Common myeloid progenitor, CD34-positive (primary cell): ENCODE results near the gene PHIP.

Source experiments
- CTCF ChIA-PET: fragments of 350-600 bp; sonication (Branson Sonifier 250); formaldehyde crosslinking; loops from one replicate; lab custom pipeline; 2021; ENCODE audit warnings: antibody characterized with exemption; lab: Charles Lee
- POLR2A ChIA-PET: fragments of 350-600 bp; sonication (Branson Sonifier 250); formaldehyde crosslinking; loops from one replicate; lab custom pipeline; 2021; ENCODE audit warnings: antibody characterized with exemption; lab: Charles Lee
- DNase-seq, 3 donors: peaks; one replicate each; pipeline versions ENCODE4 v3.0.0 to v3.0.0-alpha.2; 2013
- H3K27ac ChIP-seq, 2 experiments: 1 replicate in 1 of 2; 2 replicates in 1 of 2; pipeline ENCODE4 v1.7.0; 2013; ENCODE audit warnings: inconsistent platforms in 2 of 2, low read length in 2 of 2, mild to moderate bottlenecking in 2 of 2, low read depth in 1 of 2, moderate library complexity in 1 of 2; ENCODE audit not compliant: severe bottlenecking in 2 of 2, insufficient read depth in 1 of 2, poor library complexity in 1 of 2
- H3K27me3 ChIP-seq, 5 experiments: replicated peaks in 2 of 5; 1 replicate in 3 of 5; 2 replicates in 2 of 5; pipeline versions ENCODE4 v1.6.1 to v1.7.0; 2013; ENCODE audit warnings: low read length in 4 of 5, mild to moderate bottlenecking in 2 of 5, moderate library complexity in 2 of 5, inconsistent platforms in 1 of 5; ENCODE audit not compliant: insufficient read depth in 5 of 5, control insufficient read depth in 4 of 5
- H3K36me3 ChIP-seq, 4 experiments: 1 replicate in 2 of 4; 2 replicates in 2 of 4; pipeline versions ENCODE4 v1.6.1 to v1.7.0; 2013; ENCODE audit warnings: low read length in 3 of 4, control low read depth in 1 of 4, mild to moderate bottlenecking in 1 of 4; ENCODE audit not compliant: control insufficient read depth in 4 of 4, insufficient read depth in 4 of 4
- H3K4me1 ChIP-seq, 4 experiments: 1 replicate in 3 of 4; 2 replicates in 1 of 4; pipeline versions ENCODE4 v1.6.1 to v1.7.1; 2013; ENCODE audit warnings: low read length in 3 of 4, mild to moderate bottlenecking in 3 of 4, control low read depth in 1 of 4, inconsistent platforms in 1 of 4, moderate library complexity in 1 of 4; ENCODE audit not compliant: control insufficient read depth in 4 of 4, insufficient read depth in 4 of 4; ENCODE audit errors: control extremely low read depth in 1 of 4
- H3K4me3 ChIP-seq, 7 experiments: 1 replicate in 4 of 7; 2 replicates in 3 of 7; pipeline versions ENCODE4 v1.5.1 to v1.7.0; 2013; ENCODE audit warnings: mild to moderate bottlenecking in 7 of 7, low read length in 6 of 7, moderate library complexity in 6 of 7, inconsistent platforms in 2 of 7, low read depth in 2 of 7, control low read depth in 1 of 7; ENCODE audit not compliant: insufficient read depth in 4 of 7, control insufficient read depth in 1 of 7; ENCODE audit errors: extremely low read depth in 1 of 7
- H3K9me3 ChIP-seq, 5 experiments: 1 replicate in 4 of 5; 2 replicates in 1 of 5; pipeline versions ENCODE4 v1.6.1 to v1.7.1; 2013; ENCODE audit warnings: low read length in 4 of 5, mild to moderate bottlenecking in 2 of 5, inconsistent platforms in 1 of 5, low read depth in 1 of 5, moderate library complexity in 1 of 5; ENCODE audit not compliant: control insufficient read depth in 4 of 5, insufficient read depth in 2 of 5; ENCODE audit errors: control extremely low read depth in 1 of 5
- WGBS: methylation state at CpG from one replicate; pipeline ENCODE4 v1.1.5; 2013; ENCODE audit not compliant: insufficient coverage; 5-methylcytosine and 5-hydroxymethylcytosine counted together

Gene PHIP

DNA sequence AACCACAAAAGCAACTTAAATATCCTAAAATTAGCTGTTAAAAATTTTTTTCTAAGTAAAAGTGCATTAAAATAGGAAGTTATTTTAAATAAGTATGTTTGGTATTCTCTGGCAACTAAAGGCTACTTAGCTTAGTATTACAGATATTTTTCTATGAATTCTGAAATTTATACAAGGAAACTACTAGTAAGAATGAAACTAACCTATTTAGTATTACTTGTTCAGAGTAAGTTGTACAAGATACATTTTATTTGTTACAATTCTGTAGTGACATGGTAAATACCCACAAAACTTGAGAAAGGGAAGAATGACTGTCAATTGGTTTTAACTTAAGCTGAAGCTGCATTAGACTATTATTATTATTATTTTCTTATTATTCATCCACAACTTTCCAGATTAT is 6.5 kb downstream of the PHIP start:
- Histone ChIP-seq H3K27me3 (no peaks in the 10 kb centered on the region), H3K4me1 (peaks cover 7 to 29% (median 11%) of the 10 kb centered on the region in 4 experiments), H3K9me3 (no peaks in the 10 kb centered on the region), H3K4me3 (no peak overlapping the region), H3K36me3 (peaks cover 6 to 32% (median 11%) of the 10 kb centered on the region in 4 experiments), H3K27ac (peak overlapping the region in 1 of 2 experiments; percentile 1)
- ChIA-PET POLR2A (no interaction called here), CTCF (interaction anchor here (0.7 kb wide), 1 partner anchor 8 kb away, joined by 3 read pairs; no protein-coding TSS in a partner anchor)
- no peak for DNase-seq

GRCh38 chr6:79070206-79070825 is 7.7 kb downstream of the PHIP start:
- Histone ChIP-seq H3K36me3 (peaks cover 6 to 27% (median 11%) of the 10 kb centered on the region in 4 experiments), H3K4me3 (no peak overlapping the region), H3K4me1 (peaks cover under 1 to 19% (median 3%) of the 10 kb centered on the region in 4 experiments), H3K27me3 (no peaks in the 10 kb centered on the region), H3K9me3 (no peaks in the 10 kb centered on the region), H3K27ac (no peak overlapping the region)
- DNase-seq, result no peak
- CTCF ChIA-PET, result no interaction called here
- WGBS, result 60% methylated on average over 1 of the region's 5 CpGs
- POLR2A ChIA-PET, result no interaction called here

- POLR2A ChIA-PET, result no interaction called here
- CTCF ChIA-PET, result interaction anchor here (0.6 to 0.7 kb wide), 2 partner anchors 12 to 22 kb away, joined by 3 read pairs; partner anchors contain the start of gene PHIP
- no peaks in the 10 kb centered on the region for H3K9me3 ChIP-seq
- DNase-seq, result no peak
- peaks cover 0 to 11% (median 6%) of the 10 kb centered on the region in 4 experiments for H3K4me1 ChIP-seq
- H3K4me3 ChIP-seq, result no peak overlapping the region
- WGBS, result 86% methylated on average over 3 of the region's 4 CpGs
- H3K36me3 ChIP-seq, result peaks cover 2 to 16% (median 9%) of the 10 kb centered on the region in 4 experiments
- H3K27me3 ChIP-seq, result no peaks in the 10 kb centered on the region
- H3K27ac ChIP-seq, result no peak overlapping the region
Measured at GRCh38 chr6:79066828-79067227, 11.2 kb downstream of the PHIP start.

- ChIA-PET POLR2A (no interaction called here), CTCF (interaction anchor here (2.4 kb wide), 1 partner anchor 10 kb away, joined by 10 read pairs; no protein-coding TSS in a partner anchor)
- Histone ChIP-seq H3K27ac (no peak overlapping the region), H3K9me3 (no peaks in the 10 kb centered on the region), H3K36me3 (peaks cover 2 to 19% (median 9%) of the 10 kb centered on the region in 4 experiments), H3K4me3 (no peak overlapping the region), H3K27me3 (no peaks in the 10 kb centered on the region), H3K4me1 (peaks cover 0 to 11% (median 6%) of the 10 kb centered on the region in 4 experiments)
- no peak for DNase-seq
Measured at GRCh38 chr6:79066330-79066729, 11.7 kb downstream of the PHIP start.

- Histone ChIP-seq H3K4me1 (peaks cover 0 to 8% (median 6%) of the 10 kb centered on the region in 4 experiments), H3K27me3 (no peaks in the 10 kb centered on the region), H3K9me3 (no peaks in the 10 kb centered on the region), H3K4me3 (no peak overlapping the region), H3K27ac (no peak overlapping the region), H3K36me3 (peaks cover 6 to 14% (median 8%) of the 10 kb centered on the region in 4 experiments)
- ChIA-PET CTCF (interaction anchor here (1.6 to 2.4 kb wide), 2 partner anchors 9 to 11 kb away, joined by 6 to 10 read pairs; no protein-coding TSS in a partner anchor), POLR2A (no interaction called here)
- 62% methylated on average over 2 of the region's 2 CpGs for WGBS
- DNase-seq, result no peak
Measured at GRCh38 chr6:79065232-79065631, 12.8 kb downstream of the PHIP start.

- CTCF ChIA-PET, result interaction anchor here (1.6 to 2.4 kb wide), 2 partner anchors 9 to 12 kb away, joined by 6 to 10 read pairs; no protein-coding TSS in a partner anchor
- H3K4me3 ChIP-seq, result no peak overlapping the region
- H3K27ac ChIP-seq, result no peak overlapping the region
- H3K4me1 ChIP-seq, result peaks cover 0 to 7% (median 6%) of the 10 kb centered on the region in 4 experiments
- no peaks in the 10 kb centered on the region for H3K27me3 ChIP-seq
- POLR2A ChIA-PET, result no interaction called here
- DNase-seq, result no peak
- H3K9me3 ChIP-seq, result no peaks in the 10 kb centered on the region
- H3K36me3 ChIP-seq, result peaks cover 7 to 19% (median 10%) of the 10 kb centered on the region in 4 experiments
Measured at GRCh38 chr6:79064635-79065034, 13.4 kb downstream of the PHIP start.

DNA sequence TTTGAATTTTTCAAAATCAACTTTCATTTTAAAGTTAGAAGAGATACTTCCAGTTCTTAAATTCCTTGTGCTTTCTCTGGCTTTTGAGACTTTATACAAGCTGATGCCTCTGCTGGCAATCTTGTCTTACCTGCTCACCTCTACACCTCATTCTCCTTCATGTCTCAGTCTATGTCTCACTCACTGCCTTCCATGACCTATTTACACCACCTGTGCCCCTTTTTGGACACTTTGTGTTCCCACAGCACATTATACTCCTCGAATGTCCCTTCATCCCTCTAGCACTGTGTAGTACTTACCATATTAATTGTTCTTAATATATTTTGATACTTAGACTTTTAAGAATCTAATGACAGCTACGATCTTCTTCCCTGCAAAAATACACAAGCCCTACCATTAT is 15.3 kb downstream of the PHIP start:
- DNase-seq, result no peak
- Histone ChIP-seq H3K4me1 (peaks cover 0 to 7% (median 6%) of the 10 kb centered on the region in 4 experiments), H3K27me3 (no peaks in the 10 kb centered on the region), H3K27ac (no peak overlapping the region), H3K36me3 (peaks cover 8 to 34% (median 18%) of the 10 kb centered on the region in 4 experiments), H3K4me3 (no peak overlapping the region), H3K9me3 (no peaks in the 10 kb centered on the region)
- ChIA-PET CTCF (interaction anchor here (0.9 to 1.5 kb wide), 3 partner anchors 9 to 17 kb away, joined by 3 read pairs; no protein-coding TSS in a partner anchor), POLR2A (interaction anchor here (1.0 to 1.1 kb wide), 2 partner anchors 14 to 15 kb away, joined by 3 to 4 read pairs; partner anchors contain the start of gene PHIP)
- WGBS, result 83% methylated on average over 1 of the region's 2 CpGs
